HG02973 (cell line): ENCODE results near the gene KRT77.
"Not testable (repeated sequence)": the region's sequence is repeated elsewhere in the genome, so short reads cannot be mapped to it uniquely, and the experiment has no call there.

Source experiments
- ATAC-seq: cut with Tn5 transposase; IDR thresholded peaks from one replicate; pipeline ENCODE4 v1.9.1; 2021; ENCODE audit warnings: moderate library complexity; ENCODE audit not compliant: unreplicated experiment

KRT77 gene

DNA sequence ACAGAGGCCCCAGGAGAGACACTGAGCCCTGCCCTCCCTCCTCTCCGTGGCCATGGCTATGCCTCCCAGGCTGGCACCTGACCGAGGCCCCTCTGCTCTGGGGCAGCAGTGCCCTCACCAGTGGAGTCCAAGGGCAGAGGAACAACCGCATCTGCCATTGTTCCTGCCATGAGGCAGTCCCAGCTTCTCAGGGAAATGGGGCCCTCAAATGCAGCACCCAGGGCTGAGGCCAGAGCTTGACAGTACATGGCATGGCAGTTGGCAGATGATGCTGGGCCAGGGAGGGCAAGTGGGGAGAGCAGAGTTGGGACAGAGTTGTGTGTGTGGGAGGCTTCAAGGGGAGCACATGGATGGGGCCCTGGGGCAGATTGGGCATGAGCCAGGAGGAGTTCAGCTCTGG, 21.1 kb upstream of the KRT77 start:
- ATAC-seq, result no peak

DNA sequence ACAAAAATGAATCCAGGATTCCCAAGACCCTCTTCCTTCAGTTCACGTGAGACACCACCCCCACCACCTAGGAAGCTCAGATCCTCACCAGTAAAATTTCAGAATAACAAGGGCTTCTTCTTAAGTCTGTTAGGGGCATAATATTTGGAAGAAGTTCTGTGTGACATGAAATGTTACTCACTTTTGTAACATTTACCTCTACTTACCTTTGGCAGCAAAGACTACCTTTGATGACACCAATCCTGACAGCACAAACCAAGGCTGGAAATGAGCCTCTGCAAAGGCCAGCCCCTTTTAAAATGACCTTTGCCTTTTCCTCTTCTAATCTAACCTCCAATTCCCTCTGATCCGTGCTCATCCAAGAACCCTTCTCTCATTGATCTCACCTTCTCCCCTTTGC, 19.4 kb upstream of the KRT77 start:
- ATAC-seq, result no peak

DNA sequence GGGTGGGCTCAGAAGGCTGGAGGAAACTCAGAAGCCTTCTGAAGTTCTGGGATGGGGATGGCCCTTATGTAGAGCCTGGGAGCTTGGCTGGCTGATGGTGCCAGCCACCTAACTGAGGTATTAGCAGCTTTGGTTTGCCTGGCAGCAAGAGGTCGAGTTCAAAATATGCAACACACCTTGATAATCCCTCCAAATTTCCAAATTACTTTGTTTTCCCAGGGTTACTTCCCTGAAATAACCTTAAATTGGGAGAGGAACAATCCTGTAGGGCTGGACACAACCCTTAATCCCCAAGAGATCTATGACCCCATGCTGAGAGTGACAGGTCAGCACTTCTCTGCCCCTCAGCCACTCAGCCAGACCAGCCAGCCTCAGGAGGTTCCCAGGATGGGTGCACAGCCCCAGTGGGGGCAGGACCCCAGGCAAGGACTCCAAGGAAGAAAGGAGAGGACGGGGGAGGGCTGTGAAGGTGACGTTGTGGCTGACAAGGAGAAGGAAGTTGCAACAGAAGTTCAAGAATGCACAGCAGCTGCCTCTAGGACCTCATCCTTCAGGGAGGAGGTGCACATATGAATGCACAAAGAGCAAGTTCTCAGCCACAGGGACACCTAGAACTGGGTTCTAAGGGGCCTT, 18.6 kb upstream of the KRT77 start:
- no peak for ATAC-seq

DNA sequence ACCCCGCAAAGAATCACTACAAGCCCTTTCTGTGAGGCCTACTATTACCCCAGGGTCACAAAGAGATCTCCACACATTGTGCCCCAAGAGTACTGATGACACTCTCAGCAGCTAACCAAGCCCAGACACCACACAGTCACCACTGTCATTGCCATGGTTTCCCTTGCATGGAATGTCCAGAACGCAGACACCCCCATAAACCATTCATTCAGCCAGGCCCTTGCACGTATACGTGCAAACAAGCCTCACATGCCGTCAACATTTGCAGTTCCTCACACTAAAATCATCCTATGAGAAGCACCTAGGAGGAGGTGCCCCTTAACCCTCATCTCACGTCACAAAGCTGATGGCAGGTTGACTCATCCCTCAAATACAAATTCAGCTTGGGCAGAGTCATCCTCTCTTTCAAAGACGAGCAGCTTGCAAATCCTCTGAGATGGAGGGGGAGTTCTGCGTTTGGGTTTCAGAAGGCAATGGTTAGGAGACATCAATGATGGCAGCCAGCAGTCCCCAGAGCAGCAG, 17.1 kb upstream of the KRT77 start:
- no peak for ATAC-seq

DNA sequence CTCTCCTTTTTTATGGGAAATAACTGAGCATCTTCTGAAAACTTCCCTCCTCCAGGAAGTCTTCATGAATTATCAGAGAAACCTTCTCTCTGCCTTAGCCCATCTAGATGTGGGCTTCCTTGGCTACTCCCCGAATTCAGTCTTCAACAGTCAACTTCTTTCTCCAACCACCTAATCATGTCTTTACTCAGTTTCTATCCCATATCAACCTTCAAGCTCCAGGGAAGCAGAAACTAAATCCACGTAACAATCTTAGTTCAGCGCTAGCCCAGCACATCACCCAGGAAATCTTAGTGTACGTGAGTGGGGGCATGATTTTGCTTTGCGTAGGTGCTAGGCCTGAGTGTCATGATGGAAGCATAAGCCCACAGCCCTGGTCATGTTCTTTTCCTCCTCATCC, 12.7 kb upstream of the KRT77 start:
- ATAC-seq, result no peak

DNA sequence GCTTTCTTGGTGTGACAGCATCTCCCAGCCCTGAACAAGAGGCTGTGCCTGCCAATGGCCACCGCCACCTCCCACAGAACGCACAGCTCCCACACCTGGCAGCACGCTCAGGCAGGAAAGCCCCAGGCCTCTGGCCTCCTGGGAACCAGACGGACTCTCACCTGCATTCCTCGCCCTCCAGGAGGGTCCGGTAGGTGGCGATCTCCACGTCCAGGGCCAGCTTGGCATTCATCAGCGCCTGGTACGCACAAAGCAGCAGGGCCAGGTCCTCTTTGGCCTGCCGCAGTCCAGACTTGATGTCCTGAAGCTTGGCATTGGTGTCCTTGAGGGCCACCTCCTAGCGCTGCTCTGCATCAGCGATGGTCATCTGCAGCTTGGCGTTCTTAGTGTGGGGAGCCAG, 12.1 kb upstream of the KRT77 start:
- no peak for ATAC-seq

DNA sequence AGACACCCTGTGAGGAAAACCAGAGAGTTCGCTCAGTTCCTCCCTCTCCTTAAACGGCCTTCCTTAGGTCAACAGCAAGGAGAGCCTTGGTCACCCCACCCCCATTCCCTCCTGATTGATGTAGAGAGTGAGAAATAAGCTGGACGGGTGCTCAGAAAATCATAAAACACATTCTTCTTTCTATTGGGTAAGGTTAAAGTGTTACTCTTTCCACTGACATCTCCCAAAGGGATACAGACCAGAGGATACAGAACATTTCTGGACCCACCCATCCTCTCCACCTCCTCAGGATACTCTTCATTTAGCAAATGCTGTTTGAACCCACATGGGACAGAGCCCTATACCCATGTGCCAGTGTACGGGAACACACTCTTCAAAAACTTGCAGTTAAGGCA, 11.6 kb upstream of the KRT77 start:
- ATAC-seq, result no peak

DNA sequence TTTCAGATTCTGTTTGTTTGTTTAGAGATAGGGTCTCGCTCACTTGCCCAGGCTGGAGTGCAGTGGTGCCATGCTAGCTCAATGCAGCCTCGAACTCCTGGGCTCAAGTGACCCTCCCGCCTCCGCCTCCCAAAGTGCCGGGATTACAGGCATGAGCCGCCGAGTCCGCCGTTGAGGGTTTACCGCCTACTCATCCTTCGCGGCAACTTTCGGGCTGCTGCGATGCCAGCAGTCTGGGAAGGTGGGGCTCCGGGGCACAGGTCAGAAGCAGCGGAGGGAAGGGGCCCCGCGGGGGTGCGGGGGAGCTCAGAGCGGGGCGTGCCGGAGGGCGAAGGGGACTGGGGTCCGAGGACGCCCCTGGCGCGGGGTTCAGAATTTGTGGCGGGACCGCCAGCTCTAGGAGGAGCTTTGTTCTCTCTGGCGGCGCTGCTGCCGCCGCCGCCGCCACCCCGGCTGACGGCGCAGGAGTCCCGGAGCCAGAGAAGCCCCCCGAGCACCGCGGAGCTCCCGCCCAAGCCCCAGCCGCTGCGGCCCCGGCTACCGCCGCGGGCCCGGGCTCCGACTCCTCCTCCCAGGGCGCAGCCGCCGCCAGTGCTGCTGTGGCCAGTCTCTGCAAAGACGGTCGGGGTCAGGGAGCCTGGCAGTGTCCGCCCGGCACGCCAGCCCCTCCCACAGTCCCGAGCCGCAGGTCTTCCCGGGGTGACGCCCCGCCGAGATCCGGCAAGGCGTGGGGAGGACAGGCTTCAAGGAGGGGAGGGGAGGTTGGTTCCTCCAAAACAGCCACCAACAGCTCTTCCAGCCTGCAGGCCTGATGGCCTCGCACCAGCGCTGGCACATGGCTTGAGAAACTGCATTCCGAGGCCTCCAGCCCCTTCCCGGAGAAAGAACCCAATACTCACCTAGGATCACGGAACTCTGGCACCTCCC, 10.9 kb upstream of the KRT77 start:
- ATAC-seq, result no peak

DNA sequence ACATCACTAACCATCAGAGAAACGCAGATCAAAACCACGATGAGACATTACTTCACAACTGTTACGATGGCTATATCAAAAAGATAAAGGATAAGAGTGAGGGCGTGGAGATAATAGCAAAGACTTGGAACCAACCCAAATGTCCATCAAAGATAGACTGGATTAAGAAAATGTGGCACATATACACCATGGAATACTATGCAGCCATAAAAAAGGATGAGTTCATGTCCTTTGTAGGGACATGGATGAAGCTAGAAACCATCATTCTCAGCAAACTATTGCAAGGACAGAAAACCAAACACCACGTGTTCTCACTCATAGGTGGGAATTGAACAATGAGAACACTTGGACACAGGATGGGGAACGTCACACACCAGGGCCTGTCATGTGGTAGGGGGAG, 8.8 kb upstream of the KRT77 start:
- not testable (repeated sequence) for ATAC-seq

DNA sequence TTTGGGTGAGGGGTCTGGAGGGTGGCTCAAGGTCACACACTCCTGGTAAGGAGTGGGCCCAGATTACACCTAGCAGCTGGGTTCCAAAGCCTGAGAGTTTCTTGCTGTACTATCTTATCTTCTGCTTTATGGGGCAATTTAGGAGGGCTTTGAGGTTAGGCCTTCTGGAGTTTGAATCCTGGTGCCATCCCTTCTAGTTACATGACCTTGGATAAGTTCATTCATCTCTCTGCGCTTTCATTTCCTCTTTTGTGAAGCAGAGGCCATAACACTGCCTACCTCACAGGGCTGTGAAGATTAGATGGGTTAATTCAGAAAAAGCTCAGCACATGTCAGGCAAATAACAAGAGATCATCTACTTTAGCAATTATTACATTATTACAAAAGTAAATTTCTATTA, 7.4 kb upstream of the KRT77 start:
- ATAC-seq, result no peak

DNA sequence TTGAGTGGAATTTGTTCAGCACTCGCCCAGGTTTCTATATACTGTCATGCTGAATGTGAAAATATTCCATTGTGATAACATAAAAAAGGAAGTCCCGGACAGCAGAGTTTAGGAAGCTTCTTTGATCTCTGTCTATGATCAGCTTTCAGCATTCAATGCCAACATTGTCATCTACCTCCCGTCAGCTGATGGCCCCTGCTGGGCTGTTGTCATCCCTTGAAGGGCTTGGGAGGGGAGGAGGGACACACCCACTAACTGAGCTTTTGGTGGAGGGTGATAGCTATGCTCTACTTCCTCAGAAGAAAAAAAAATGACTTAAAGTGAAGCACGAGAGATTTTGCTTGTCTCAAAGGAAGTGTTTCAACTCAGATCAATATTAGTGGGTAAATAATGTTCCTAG, 4.7 kb upstream of the KRT77 start:
- no peak for ATAC-seq

DNA sequence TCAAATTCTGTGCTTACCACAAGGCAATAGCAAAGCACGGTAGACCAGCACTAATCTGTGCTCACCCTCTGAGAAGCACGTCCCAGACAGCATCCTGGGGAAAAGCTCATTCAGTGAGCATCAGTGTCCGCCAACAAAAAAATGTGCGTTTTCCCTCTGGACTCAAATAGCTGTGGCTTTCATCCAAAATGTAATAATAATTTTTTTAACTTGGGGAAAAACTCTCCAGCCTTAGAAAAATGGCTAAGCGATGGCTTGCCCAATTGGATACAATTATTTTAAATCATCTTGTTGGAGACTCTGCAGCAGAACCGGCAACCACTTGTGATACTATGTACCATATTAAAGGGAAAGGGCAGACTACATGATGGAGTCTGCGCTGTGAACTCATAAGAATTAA, 1.1 kb upstream of the KRT77 start:
- no peak for ATAC-seq

DNA sequence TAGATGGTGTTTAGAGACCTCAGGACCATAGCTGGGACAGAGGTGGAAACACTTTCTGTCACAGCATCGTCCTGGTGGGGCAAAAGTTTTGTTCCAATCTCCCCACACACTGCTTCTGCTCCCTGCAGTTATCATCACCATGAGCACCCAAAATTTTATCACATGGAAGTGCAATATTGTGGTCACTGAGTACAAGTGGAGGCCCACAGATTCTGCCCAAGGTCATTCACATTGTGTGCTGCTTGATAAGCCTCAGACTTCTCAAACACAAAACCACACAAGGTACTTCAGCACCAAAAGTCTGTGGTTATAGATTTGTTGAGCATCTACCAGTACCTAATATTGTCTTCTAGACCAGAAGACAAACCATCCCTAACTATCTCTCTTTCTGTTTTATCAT, 554 bp upstream of the KRT77 start:
- no peak for ATAC-seq

DNA sequence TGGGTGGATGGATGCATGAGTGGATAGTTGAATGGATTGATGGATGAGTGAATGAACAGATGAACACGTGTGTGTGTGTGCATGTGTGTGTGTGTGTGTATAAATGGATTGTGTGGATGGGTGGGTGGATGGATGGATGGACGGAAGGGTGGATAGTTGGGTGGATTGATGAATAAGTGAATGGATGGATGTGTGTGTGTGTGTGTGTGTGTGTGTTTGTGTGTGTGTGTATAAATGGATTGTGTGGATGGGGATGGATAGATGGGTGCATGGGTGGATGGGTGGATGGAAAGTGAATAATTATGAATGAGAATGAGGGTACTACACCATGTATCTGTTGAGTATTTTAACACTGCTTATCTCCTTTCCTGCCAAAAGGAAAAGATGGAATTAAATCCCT, 986 bp downstream of the KRT77 start:
- no peak for ATAC-seq

DNA sequence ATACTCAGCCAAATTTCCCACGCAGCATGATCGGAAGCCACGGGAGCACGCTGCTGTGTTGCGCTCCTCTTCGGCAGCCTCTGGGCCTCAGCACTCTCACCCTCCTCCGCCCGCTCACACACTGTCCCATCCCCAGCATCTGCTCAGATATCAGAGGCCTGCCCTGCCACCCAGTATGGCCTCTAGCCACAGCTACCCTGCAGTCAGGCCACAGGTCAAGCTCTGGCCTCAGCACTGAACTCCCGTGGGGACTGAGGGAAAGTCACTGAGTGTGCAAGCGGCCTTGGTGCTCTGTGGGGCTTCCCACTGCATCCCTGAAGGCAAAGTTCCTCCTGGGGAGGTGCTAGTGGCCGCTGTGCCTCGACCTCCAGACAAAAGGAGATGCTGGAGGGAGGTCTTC, 2.0 kb downstream of the KRT77 start:
- no peak for ATAC-seq

DNA sequence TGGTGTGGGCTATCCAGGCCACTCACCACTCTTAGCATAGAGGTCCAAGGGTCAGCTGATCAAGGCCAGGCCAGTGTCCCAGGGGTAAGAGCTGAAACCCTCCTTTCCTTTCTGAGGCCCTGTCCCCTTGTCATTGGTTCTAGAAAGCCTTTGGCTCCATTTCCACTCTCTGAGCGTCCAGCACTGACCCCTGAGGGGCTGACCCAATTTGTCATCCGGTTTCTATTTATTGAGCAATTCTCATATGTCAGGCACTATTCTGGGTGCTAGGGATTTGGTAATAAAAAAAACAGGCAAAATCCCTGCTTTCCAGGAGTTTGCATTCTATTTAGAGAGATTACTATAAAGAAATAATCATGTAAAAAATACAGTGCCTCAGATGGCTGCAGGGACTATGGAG, 3.4 kb downstream of the KRT77 start:
- ATAC-seq, result no peak

DNA sequence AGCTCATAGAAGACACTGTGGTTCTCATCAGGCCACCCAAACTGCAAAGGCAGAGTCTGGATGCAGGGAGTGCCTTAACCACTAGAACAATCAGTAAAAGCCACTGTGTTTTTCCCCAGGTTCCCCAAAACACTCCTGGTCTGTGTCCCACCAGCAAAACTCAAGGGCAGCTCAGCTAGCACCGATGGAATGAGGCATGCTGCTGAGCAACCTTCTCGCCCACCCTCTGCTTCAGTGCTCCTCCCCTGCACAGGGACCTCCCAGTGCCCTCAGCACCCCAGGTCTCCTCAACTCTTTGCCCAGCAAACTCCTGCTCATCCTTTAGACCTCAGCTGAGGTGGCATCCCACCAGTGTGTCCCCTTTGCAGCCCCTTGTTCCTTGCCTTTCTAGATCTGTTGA, 4.0 kb downstream of the KRT77 start:
- no peak for ATAC-seq

DNA sequence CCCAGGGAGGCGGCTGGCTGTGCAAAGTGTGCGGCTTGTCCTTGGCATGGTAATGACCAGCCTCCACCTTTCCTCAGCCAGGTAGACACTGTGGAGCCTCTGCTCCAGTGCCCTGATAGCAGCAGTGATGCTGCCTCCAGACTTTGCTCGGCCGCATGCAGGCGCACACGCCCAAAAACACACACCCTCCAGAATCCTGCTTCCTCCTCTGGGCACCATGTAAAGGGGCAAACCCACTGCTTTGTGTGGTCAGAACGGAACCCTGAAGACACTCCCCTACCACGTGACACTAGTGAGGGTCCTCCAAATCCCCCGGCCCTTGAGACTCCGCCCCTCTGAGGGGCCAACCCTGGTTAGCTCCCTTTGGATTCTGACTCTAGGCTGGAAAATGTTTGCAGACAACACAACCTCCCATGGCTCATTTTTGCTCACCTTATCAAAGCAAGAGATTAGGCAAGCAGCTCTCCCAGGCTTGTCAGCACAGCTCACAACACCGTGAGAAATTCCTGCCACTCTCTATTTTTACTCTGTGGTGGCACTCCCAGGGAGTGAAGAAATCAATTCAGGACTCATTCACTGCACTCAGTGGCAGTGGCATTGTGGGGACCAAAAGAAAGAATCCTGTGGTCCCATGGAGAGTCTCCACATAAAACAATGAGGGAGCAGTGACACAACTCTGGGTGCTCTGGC, 4.5 kb downstream of the KRT77 start:
- no peak for ATAC-seq

DNA sequence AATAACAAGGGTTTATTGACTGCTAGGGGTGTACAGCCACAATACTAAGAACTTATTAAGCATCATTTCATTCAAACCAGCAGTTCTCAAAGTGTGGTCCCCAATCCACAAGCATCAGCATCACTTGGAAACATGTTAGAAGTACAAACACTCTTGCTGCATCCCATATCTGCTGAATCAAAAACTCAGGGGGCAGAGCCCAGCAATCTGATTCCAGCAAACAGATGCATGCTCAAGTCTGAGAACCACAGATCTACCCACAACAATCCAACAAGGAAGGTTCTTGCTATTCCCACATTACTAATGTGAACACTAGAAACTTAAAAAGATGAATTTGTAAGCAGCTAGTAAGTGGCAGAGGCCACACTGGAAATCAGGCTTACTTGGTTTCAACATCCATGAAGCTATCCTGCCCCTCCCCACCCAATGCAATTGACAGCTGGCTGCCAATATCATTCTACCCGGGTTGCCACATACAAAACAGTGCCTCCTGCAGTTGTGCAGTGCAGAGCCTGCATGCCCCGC, 6.2 kb downstream of the KRT77 start:
- ATAC-seq, result no peak

DNA sequence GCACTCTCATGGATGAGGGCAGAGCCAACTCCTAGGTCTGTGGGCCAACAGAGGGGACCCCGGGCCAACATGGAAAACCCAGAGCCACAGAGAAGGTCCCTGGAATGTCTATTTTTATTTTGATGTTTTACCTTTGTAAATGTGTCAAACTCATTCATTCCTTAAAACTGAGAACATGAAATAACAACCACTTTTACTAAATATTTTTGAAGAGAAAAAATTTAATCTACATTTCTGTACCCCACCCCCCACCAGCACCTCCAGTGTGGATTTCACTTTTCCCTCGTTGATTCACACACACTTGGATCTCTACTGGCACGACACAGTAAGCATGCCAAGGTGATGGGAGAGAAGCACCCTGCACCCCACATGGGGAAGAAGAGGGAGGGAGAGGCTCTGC, 6.7 kb downstream of the KRT77 start:
- no peak for ATAC-seq

DNA sequence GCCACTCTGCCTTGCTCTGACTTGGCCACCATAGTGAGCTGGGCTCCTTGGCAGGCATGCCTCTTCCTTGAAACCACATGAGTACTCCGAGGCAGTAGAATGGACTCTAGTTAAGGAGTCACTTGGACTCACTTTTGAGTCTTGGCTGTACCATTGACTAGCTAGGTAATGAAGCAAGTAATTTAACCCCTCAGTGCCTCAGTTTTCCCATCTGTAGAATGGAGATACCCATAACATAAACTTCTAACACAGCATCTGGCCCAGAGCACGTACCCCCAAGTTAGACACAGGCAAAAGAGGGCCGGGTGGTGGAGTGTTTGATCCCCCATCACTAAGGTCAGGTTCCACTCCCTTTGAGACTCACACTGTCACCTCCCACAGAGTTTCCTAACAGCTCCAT, 8.3 kb downstream of the KRT77 start:
- no peak for ATAC-seq

DNA sequence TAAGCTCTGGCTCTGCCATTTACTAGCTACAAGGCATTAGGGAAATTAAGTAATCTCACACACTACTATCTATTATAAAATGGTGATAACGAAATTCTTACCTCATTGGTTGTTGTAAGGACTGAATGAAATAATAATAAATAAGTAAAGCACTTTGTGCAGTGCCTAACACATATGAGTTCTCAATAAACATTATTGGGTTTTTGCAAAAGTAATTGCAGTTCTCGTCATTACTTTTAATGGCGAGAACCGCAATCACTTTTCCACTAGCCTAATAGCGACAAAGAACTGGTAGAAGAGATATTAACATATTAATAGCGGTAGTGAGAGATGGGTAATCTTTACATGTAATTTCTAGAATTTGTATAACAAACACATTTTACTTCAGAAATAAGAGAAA, 9.2 kb downstream of the KRT77 start:
- no peak for ATAC-seq
